AG04449 (cell line): ENCODE measurements around the gene PDE8A.
A peak's percentile ranks its signal among the peaks of the same experiment; 100 is the strongest.

Source experiments
- CTCF ChIA-PET: fragments of 350-600 bp; formaldehyde crosslinking; extraction: SDS; loops from one replicate; lab custom pipeline; 2021; ENCODE audit warnings: antibody characterized with exemption; lab: Yijun Ruan, JAX
- POLR2A ChIA-PET: fragments of 400-600, 350-600 bp; formaldehyde crosslinking; extraction: SDS; loops from one replicate; lab custom pipeline; 2020; ENCODE audit warnings: antibody characterized with exemption, inconsistent platforms; lab: Yijun Ruan, JAX
- DNase-seq: peaks from one replicate; pipeline ENCODE4 v3.0.0-alpha.2; 2010; ENCODE audit warnings: low read depth, low spot score
- H3K4me3 ChIP-seq: 2 replicates; pipeline ENCODE4 v1.5.1; 2011; ENCODE audit warnings: low read depth, mild to moderate bottlenecking, control low read depth, low read length
- TF ChIP-seq, protein P1 (sequence below): IDR thresholded peaks from one replicate; pipeline ENCODE4 v1.5.1; 2011; ENCODE audit warnings: mild to moderate bottlenecking, moderate library complexity, low read length, control low read depth, inconsistent platforms; ENCODE audit not compliant: insufficient read depth; ENCODE audit errors: missing control alignments

Gene PDE8A

DNA sequence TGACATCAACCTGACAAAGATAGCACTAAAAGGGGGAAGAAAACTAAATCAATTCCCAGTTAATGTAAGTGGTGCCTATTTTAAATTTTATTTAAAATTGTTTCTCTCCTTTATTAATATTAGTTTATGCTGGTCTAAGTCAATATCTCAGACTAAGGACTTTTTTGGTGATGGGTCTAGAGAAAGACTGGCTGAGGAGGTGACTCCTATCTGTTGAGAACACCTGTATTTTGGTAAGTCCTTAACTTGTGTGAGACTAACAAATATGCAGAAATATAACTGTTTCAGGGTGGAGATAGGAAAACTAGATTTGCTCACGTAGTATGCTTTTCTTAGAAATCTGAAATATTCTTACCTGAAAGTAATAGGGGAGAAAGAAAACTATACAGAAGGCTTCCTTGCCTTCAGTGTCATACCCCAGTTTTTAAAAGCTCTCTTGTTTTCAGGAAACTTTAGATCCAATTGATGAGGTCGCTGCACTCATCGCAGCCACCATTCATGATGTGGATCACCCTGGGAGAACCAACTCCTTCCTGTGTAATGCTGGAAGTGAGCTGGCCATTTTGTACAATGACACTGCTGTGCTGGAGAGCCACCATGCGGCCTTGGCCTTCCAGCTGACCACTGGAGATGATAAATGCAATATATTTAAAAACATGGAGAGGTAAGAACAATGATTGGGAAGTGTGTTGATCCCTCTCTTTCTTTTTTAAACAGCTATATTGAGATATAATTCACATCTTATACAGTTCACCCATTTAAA, 138.9 kb downstream of the PDE8A start:
- ChIA-PET POLR2A (no interaction called here), CTCF (no interaction called here)
- DNase-seq: no peak
- no peak overlapping the region for H3K4me3 ChIP-seq
- TF ChIP-seq, protein P1, sequence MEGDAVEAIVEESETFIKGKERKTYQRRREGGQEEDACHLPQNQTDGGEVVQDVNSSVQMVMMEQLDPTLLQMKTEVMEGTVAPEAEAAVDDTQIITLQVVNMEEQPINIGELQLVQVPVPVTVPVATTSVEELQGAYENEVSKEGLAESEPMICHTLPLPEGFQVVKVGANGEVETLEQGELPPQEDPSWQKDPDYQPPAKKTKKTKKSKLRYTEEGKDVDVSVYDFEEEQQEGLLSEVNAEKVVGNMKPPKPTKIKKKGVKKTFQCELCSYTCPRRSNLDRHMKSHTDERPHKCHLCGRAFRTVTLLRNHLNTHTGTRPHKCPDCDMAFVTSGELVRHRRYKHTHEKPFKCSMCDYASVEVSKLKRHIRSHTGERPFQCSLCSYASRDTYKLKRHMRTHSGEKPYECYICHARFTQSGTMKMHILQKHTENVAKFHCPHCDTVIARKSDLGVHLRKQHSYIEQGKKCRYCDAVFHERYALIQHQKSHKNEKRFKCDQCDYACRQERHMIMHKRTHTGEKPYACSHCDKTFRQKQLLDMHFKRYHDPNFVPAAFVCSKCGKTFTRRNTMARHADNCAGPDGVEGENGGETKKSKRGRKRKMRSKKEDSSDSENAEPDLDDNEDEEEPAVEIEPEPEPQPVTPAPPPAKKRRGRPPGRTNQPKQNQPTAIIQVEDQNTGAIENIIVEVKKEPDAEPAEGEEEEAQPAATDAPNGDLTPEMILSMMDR: no peak

DNA sequence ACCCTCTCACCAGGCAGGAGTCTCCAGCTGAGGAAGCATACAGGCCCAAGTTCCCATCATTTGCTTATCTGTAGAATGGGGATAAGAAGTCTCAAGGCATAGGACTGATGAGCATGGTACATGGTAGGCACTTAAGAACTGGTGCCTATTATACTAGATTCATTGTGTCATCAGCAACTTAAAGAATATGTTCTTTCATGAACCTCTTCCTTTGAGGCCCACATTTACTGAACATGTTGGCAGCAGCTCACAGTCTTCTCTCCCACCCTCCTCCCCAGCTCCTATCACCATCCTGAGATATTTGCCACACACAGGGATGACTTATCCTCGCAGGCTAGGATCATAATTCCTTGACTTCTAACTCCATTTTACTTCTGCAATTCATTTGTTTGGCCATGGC, 142.5 kb downstream of the PDE8A start:
- H3K4me3 ChIP-seq: no peak overlapping the region
- ChIA-PET CTCF (no interaction called here), POLR2A (no interaction called here)
- DNase-seq: no peak
- TF ChIP-seq, protein P1: no peak

DNA sequence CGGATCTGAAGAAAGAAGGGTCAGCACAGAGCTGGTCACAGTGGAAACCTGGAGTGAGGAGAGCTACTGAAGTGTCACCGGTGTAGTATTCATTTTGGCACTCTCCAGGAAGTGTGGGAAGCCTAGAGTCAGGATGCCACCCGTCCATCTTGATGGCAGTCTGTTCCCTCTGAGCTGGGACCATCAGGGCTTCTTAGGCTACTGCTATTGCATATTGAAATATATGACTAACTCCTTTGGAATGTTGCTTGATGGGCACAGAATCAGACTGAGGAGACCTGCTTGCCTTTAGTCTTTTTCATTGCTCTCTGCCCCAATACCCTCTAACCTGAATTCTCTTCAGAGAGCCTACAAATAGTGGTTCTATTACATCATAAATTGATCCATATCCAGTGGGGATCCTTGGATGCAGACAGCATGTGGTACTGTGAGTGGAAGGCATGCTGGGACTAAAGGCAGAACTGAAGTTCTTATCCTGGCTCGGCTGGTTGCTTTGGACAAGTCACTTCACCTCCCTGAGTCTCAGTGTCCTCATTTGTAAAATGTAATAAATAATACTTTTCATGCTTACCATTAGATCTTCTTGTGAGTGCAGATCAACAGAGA, 143.5 kb downstream of the PDE8A start:
- H3K4me3 ChIP-seq: no peak overlapping the region
- peak; percentile 3 for DNase-seq
- ChIA-PET CTCF (no interaction called here), POLR2A (no interaction called here)
- TF ChIP-seq, protein P1: no peak

DNA sequence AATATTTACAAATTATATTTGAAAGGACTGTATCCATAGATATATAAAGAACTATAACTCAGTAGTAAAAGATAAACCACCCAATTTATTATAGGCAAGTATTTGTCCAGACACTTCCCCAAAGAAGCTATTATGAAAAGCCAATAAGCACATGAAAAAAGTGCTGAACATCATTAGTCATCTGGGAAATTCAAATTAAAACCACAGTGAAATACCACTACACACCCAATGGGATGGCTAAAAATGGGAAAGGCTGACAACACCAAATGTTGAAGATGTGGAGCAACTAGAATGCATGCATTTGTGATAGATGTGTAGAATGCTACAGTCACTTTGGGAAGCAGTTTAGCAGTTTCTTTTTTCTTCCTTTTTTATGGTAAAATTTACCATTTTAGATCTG, 147.0 kb downstream of the PDE8A start:
- ChIA-PET CTCF (interaction anchor here (1.2 kb wide), 1 partner anchor 557 kb away, joined by 3 read pairs; no protein-coding TSS in a partner anchor), POLR2A (no interaction called here)
- TF ChIP-seq, protein P1: no peak
- DNase-seq: no peak
- H3K4me3 ChIP-seq: no peak overlapping the region

DNA sequence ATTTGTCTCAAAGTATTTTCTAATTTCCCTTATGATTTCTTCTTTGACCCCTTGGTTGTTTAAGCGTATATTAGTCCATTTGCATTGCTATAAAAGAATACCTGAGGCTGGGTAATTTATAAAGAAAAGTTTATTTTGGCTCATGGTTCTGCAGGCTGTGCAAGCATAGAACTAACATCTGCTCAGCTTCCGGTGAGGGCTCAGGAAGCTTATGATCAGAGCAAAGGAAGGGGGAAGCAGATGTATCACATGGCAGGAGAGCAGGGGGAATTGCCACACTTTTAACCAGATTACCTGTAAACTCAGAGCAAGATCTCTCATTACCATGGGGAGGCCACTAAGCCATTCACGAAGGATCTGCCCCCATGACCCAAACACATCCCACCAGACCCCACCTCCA, 148.2 kb downstream of the PDE8A start:
- DNase-seq: no peak
- ChIA-PET POLR2A (no interaction called here), CTCF (no interaction called here)
- TF ChIP-seq, protein P1: no peak
- no peak overlapping the region for H3K4me3 ChIP-seq

DNA sequence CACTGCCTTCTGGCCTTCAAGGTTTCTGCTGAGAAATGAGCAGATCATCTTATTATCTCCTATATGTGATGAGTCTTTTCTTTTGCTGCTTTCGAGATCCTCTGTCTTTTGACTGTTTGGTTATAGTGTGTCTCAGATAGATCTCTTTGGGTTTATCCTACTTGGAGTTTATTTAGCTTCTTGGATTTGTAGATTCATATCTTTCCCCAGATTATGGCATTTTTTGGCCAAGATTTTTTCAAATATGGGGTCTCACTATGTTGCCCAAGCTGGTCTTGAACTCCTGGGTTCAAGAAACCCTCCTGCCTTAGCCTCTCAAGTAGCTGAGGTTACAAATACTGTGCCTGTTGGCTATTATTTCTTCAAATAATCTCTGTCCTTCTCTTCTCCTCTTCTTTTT, 150.3 kb downstream of the PDE8A start:
- CTCF ChIA-PET: interaction anchor here (0.9 kb wide), 1 partner anchor 9 kb away, joined by 4 read pairs; no protein-coding TSS in a partner anchor
- no peak for DNase-seq
- H3K4me3 ChIP-seq: no peak overlapping the region
- TF ChIP-seq, protein P1: no peak
- POLR2A ChIA-PET: no interaction called here
